Panc1 (cell line): ENCODE data around the gene SDS. TPM values are rescaled to one million over a fixed set of nuclear protein-coding genes. Genes with fewer than 3 reads are reported as not detected.

ENCODE experiments used
- ATAC-seq: fragments of 200-7000 bp; cut with Tn5 transposase; 2 replicates; pipeline ENCODE4 v1.9.1; 2020; ENCODE audit warnings: mild to moderate bottlenecking, moderate library complexity
- BruUV-seq: library from RNA; stranded (reverse); fragments of 400-500 nt; replicated peaks from 2 replicates; lab custom pipeline; 2021; lab: Mats Ljungman, UMichigan
- CTCF ChIA-PET: fragments of 300-600 bp; sonication (Branson Sonifier 250); formaldehyde crosslinking; loops from one replicate; lab custom pipeline; 2022; ENCODE audit warnings: antibody characterized with exemption; lab: Charles Lee
- POLR2A ChIA-PET: fragments of 300-600 bp; sonication (Branson Sonifier 250); formaldehyde crosslinking; loops from one replicate; lab custom pipeline; 2022; ENCODE audit warnings: antibody characterized with exemption; lab: Charles Lee
- DNase-seq: peaks from one replicate; pipeline ENCODE4 v3.0.0-alpha.2; 2010; ENCODE audit warnings: low read depth, low spot score
- H3K27ac ChIP-seq: 2 replicates; pipeline ENCODE4 v1.5.1; 2011; ENCODE audit warnings: mild to moderate bottlenecking, low read length, inconsistent platforms
- H3K27me3 ChIP-seq: fragments of 200-500 bp; sonication (Bioruptor generic); 2 replicates; pipeline ENCODE4 v1.6.0; 2014; ENCODE audit warnings: low read length, inconsistent platforms; ENCODE audit not compliant: control insufficient read depth, insufficient read depth
- H3K36me3 ChIP-seq: fragments of 200-500 bp; sonication (Bioruptor generic); 2 replicates; pipeline ENCODE4 v1.5.1; 2014; ENCODE audit warnings: inconsistent platforms, mild to moderate bottlenecking, low read length, moderate library complexity; ENCODE audit not compliant: control insufficient read depth, insufficient read depth
- H3K4me1 ChIP-seq: 2 replicates; pipeline ENCODE4 v1.5.1; 2011; ENCODE audit warnings: inconsistent platforms, mild to moderate bottlenecking, low read length, moderate library complexity; ENCODE audit not compliant: control insufficient read depth, insufficient read depth
- H3K4me3 ChIP-seq, 2 experiments: 2 replicates each; pipeline ENCODE4 v1.5.1; 2011 to 2012; ENCODE audit warnings: low read depth in 2 of 2, low read length in 2 of 2, mild to moderate bottlenecking in 2 of 2, inconsistent platforms in 1 of 2, moderate library complexity in 1 of 2
- H3K9me3 ChIP-seq: fragments of 200-500 bp; sonication (Bioruptor generic); 2 replicates; pipeline ENCODE4 v1.5.1; 2014; ENCODE audit warnings: low read depth, mild to moderate bottlenecking, inconsistent platforms, low read length, moderate library complexity; ENCODE audit not compliant: control insufficient read depth, insufficient read depth
- CTCF ChIP-seq: fragments of 450-650 bp; IDR thresholded peaks from 2 replicates; pipeline ENCODE4 v1.5.1; 2017; ENCODE audit warnings: mild to moderate bottlenecking
- POLR2AphosphoS5 ChIP-seq: IDR thresholded peaks from 2 replicates; pipeline ENCODE4 v1.6.1; 2012; ENCODE audit warnings: mild to moderate bottlenecking, low read depth, low read length, moderate library complexity
- REST ChIP-seq, 2 experiments: IDR thresholded peaks; 2 replicates each; pipeline ENCODE4 v1.6.1; 2011 to 2012; ENCODE audit warnings: low read depth in 2 of 2, control low read depth in 1 of 2, low read length in 1 of 2, mild to moderate bottlenecking in 1 of 2, moderate library complexity in 1 of 2; ENCODE audit not compliant: insufficient read depth in 1 of 2
- SIN3A ChIP-seq: IDR thresholded peaks from 2 replicates; pipeline ENCODE4 v1.6.1; 2012; ENCODE audit warnings: low read depth, mild to moderate bottlenecking, low read length, moderate library complexity, borderline replicate concordance; ENCODE audit not compliant: insufficient read depth
- TCF7L2 ChIP-seq: IDR thresholded peaks from 2 replicates; pipeline ENCODE4 v1.6.1; 2011; ENCODE audit warnings: mild to moderate bottlenecking, low read depth, low read length, inconsistent platforms
- in situ Hi-C: cut with HindIII; loops from 2 replicates; pipeline ENCODE4 v1.10.0; 2016; ENCODE audit warnings: low sequenced_read_pairs, low pct_unique_long_range_greater_than_20kb
- intact Hi-C: fragments of 100-400 bp; cut with micrococcal nuclease; formaldehyde crosslinking; loops from one replicate; pipeline ENCODE4 v1.10.0; 2022; ENCODE audit not compliant: unreplicated experiment
- total RNA-seq: library from RNA; stranded (reverse); gene quantifications from one replicate; pipeline ENCODE4 v1.2.1, GENCODE V29; 2021; ENCODE audit not compliant: unreplicated experiment

The SDS gene
- total RNA-seq, 1 experiment from 2014 or later = 0.15 TPM

GRCh38 chr12:113407931-113408600 is 4.4 kb upstream of the SDS start:
- Histone ChIP-seq H3K27ac (no peak overlapping the region), H3K4me1 (no peaks in the 10 kb centered on the region), H3K9me3 (no peaks in the 10 kb centered on the region), H3K4me3 (no peak overlapping the region), H3K27me3 (no peaks in the 10 kb centered on the region), H3K36me3 (no peaks in the 10 kb centered on the region)
- in situ Hi-C loops = no loop called here
- ChIA-PET POLR2A (interaction anchor here (0.7 kb wide), 1 partner anchor 44 kb away, joined by 7 read pairs; no protein-coding TSS in a partner anchor), CTCF (no interaction called here)
- TF ChIP-seq SIN3A = no peak
- TF ChIP-seq TCF7L2 = no peak
- TF ChIP-seq POLR2AphosphoS5 = no peak
- no peak for TF ChIP-seq REST (IDR thresholded peaks at IDR 0.05; ENCODE audit: insufficient read depth in 1 of 2, low read depth in 2 of 2, low read length in 1 of 2)
- TF ChIP-seq CTCF = no peak
- intact Hi-C loops = no loop called here
- DNase-seq = no peak
- ATAC-seq = no peak
- no TSS peak for BruUV-seq

GRCh38 chr12:113405694-113406093 is 2.0 kb upstream of the SDS start:
- BruUV-seq = no TSS peak
- Histone ChIP-seq H3K4me1 (no peaks in the 10 kb centered on the region), H3K27ac (no peak overlapping the region), H3K36me3 (no peaks in the 10 kb centered on the region), H3K9me3 (no peaks in the 10 kb centered on the region), H3K4me3 (no peak overlapping the region), H3K27me3 (no peaks in the 10 kb centered on the region)
- in situ Hi-C loops = no loop called here
- ChIA-PET POLR2A (no interaction called here), CTCF (interaction anchor here (0.6 kb wide), 1 partner anchor 134 kb away, joined by 4 read pairs; no protein-coding TSS in a partner anchor)
- no peak for TF ChIP-seq TCF7L2
- TF ChIP-seq CTCF = no peak
- no peak for TF ChIP-seq SIN3A
- no peak for TF ChIP-seq REST (IDR thresholded peaks at IDR 0.05; ENCODE audit: insufficient read depth in 1 of 2, low read depth in 2 of 2, low read length in 1 of 2)
- TF ChIP-seq POLR2AphosphoS5 = no peak
- intact Hi-C loops = no loop called here
- DNase-seq (no peak), ATAC-seq (no peak)
